K562 (cell line): ENCODE data around the gene MPV17L2. TPM values are rescaled to one million over a fixed set of nuclear protein-coding genes. Genes with fewer than 3 reads are reported as not detected.

Experiments used
- ARID2 ChIP-seq: fragments of 450-650 bp; IDR thresholded peaks from 2 replicates; pipeline ENCODE4 v1.6.1; 2017; ENCODE audit warnings: antibody characterized with exemption, mild to moderate bottlenecking
- BRD9 ChIP-seq: fragments of 450-650 bp; IDR thresholded peaks from 2 replicates; pipeline ENCODE4 v1.6.1; 2018; ENCODE audit warnings: low read depth; ENCODE audit not compliant: partially characterized antibody
- CBX3 ChIP-seq, 2 experiments: IDR thresholded peaks; 1 replicate in 1 of 2; 2 replicates in 1 of 2; pipeline ENCODE4 v1.6.1; 2012; ENCODE audit warnings: inconsistent platforms in 2 of 2, low read length in 2 of 2, borderline replicate concordance in 1 of 2, control low read depth in 1 of 2
- DMBX1 ChIP-seq: fragments of 250-450 bp; sonication (Bioruptor Pico); IDR thresholded peaks from 2 replicates; pipeline ENCODE4 v1.8.0; 2022; ENCODE audit warnings: inconsistent platforms, mild to moderate bottlenecking, moderate library complexity, borderline replicate concordance
- EHMT2 ChIP-seq: fragments of 450-650 bp; IDR thresholded peaks from 2 replicates; pipeline ENCODE4 v1.6.1; 2018; ENCODE audit warnings: antibody characterized with exemption
- IFI16 ChIP-seq: fragments of 250-450 bp; sonication (Bioruptor Pico); IDR thresholded peaks from 2 replicates; pipeline ENCODE4 v2.1.2; 2022; ENCODE audit warnings: mild to moderate bottlenecking, inconsistent platforms
- KHSRP ChIP-seq: fragments of 450-650 bp; IDR thresholded peaks from 2 replicates; pipeline ENCODE4 v1.6.1; 2017
- PML ChIP-seq: IDR thresholded peaks from 2 replicates; pipeline ENCODE4 v1.6.1; 2012; ENCODE audit warnings: low read length, inconsistent platforms
- SMARCA5 ChIP-seq: fragments of 450-650 bp; IDR thresholded peaks from 2 replicates; pipeline ENCODE4 v1.6.1; 2016
- SNIP1 ChIP-seq: fragments of 450-650 bp; IDR thresholded peaks from 2 replicates; pipeline ENCODE4 v1.7.1; 2017; ENCODE audit warnings: low read depth, mild to moderate bottlenecking
- TBP ChIP-seq: optimal IDR thresholded peaks from 2 replicates; pipeline ENCODE3; 2011; ENCODE audit warnings: low read depth, low read length, improper control_type of control experiment
- ZKSCAN3 ChIP-seq: fragments of 250-450 bp; sonication (Bioruptor Pico); IDR thresholded peaks from 2 replicates; pipeline ENCODE4 v1.4.0; 2020
- ZNF431 ChIP-seq: sonication (generic); formaldehyde crosslinking; IDR thresholded peaks from 2 replicates; pipeline ENCODE4 v1.8.0; 2022; ENCODE audit warnings: mild to moderate bottlenecking, missing genetic modification reagents
- polyA plus RNA-seq, 8 experiments: library from polyadenylated mRNA; depleted of rRNA in 4 of 8; stranded (reverse) in 5 of 8; unstranded in 3 of 8; fragments of >200 nt; fragmentation: Nextera tagmentation in 2 of 8; fragmentation: Illumina TruSeq in 1 of 8; extraction: Ambion mirVana in 2 of 8; extraction: Trizol in 1 of 8; gene quantifications; 2 replicates each; pipeline versions ENCODE4 v1.2.1 to v1.2.3, GENCODE V29; 2011 to 2014; ENCODE audit warnings: inconsistent platforms in 1 of 8, missing spikeins in 1 of 8
- total RNA-seq, 7 experiments: library from RNA; depleted of rRNA in 6 of 7; stranded (reverse); fragments of >200 nt in 6 of 7; fragmentation: Illumina TruSeq in 2 of 7; extraction: Trizol in 2 of 7; gene quantifications; 2 replicates each; pipeline versions ENCODE4 v1.2.1 to v1.2.3, GENCODE V29; 2011 to 2021; ENCODE audit warnings: low replicate concordance in 1 of 7
- TF ChIP-seq, protein P1 (sequence below): sonication (generic); formaldehyde crosslinking; IDR thresholded peaks from 2 replicates; pipeline ENCODE4 v1.8.0; 2022; ENCODE audit warnings: mild to moderate bottlenecking, missing genetic modification reagents
- TF ChIP-seq, protein P2 (sequence below): sonication (generic); formaldehyde crosslinking; IDR thresholded peaks from 2 replicates; pipeline ENCODE4 v1.8.0; 2022; ENCODE audit warnings: mild to moderate bottlenecking, missing genetic modification reagents, borderline replicate concordance
- TF ChIP-seq, protein P3 (sequence below): fragments of 250-450 bp; sonication (Bioruptor Pico); IDR thresholded peaks from 2 replicates; pipeline ENCODE4 v1.8.0; 2022; ENCODE audit warnings: moderate library complexity, mild to moderate bottlenecking, inconsistent platforms

The MPV17L2 gene
- total and polyA plus RNA-seq, 9 of the 15 experiments (the other 6 are each of a cell fraction or from before 2014, with no cell fraction given), result 10.6 to 60.2 (median 28.5) TPM

DNA sequence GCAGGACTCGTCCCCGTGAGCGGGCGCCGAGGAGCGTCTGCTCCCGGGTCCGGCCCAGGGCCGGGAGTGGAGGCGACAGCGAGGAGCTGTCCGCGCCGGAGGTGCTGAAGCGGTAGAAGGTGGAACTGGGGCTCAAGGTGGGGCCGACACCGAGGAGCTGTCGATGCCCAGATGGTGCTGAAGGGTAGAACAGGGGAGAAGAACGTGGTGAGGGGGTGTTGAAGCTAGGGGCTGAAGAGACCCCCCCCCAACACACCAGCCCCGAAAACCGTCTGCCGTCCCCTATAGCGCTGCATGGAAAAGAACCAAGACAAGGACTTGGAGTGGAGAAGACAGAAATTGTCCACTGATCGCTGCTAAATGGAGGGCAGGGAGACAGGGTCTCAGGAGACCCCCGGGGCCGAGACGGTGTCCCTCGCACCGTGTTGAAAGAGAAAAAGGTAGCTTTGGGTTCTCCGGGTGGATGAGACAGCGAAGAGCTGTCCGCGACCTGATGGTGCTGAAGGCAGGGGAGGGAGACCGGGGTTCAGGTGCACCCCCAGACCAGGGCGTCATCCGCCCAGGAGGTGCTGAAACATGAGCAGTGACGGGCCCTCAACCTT, 40.3 kb downstream of the MPV17L2 start (continued):
- TF ChIP-seq CBX3 (IDR thresholded peaks at IDR 0.05; ENCODE audit: borderline replicate concordance in 1 of 2, low read length in 2 of 2), result peak in 1 of 2 experiments; percentile 43; a peak in 1 of 3 replicates
- peak; percentile 100 for TF ChIP-seq EHMT2
- peak; percentile 66; the same call in 1 of the 2 replicates for TF ChIP-seq ZNF431 (CRISPR knock-in tag)
- TF ChIP-seq SNIP1, result no peak
- TF ChIP-seq ZKSCAN3 (CRISPR knock-in tag), result no peak
- no peak for TF ChIP-seq BRD9
- no peak for TF ChIP-seq KHSRP
- TF ChIP-seq, protein P1, sequence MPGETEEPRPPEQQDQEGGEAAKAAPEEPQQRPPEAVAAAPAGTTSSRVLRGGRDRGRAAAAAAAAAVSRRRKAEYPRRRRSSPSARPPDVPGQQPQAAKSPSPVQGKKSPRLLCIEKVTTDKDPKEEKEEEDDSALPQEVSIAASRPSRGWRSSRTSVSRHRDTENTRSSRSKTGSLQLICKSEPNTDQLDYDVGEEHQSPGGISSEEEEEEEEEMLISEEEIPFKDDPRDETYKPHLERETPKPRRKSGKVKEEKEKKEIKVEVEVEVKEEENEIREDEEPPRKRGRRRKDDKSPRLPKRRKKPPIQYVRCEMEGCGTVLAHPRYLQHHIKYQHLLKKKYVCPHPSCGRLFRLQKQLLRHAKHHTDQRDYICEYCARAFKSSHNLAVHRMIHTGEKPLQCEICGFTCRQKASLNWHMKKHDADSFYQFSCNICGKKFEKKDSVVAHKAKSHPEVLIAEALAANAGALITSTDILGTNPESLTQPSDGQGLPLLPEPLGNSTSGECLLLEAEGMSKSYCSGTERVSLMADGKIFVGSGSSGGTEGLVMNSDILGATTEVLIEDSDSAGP, result no peak
- TF ChIP-seq, protein P2, sequence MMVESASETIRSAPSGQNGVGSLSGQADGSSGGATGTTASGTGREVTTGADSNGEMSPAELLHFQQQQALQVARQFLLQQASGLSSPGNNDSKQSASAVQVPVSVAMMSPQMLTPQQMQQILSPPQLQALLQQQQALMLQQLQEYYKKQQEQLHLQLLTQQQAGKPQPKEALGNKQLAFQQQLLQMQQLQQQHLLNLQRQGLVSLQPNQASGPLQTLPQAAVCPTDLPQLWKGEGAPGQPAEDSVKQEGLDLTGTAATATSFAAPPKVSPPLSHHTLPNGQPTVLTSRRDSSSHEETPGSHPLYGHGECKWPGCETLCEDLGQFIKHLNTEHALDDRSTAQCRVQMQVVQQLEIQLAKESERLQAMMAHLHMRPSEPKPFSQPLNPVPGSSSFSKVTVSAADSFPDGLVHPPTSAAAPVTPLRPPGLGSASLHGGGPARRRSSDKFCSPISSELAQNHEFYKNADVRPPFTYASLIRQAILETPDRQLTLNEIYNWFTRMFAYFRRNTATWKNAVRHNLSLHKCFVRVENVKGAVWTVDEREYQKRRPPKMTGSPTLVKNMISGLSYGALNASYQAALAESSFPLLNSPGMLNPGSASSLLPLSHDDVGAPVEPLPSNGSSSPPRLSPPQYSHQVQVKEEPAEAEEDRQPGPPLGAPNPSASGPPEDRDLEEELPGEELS, result 0 out of 2 replicates have a peak, but pooled peaks have one; percentile 26
- TF ChIP-seq SMARCA5, result no peak
- TF ChIP-seq ARID2, result peak; percentile 17; the same call in 1 of the 2 replicates
- no peak for TF ChIP-seq IFI16 (CRISPR knock-in tag)
- TF ChIP-seq DMBX1 (CRISPR knock-in tag), result peak; percentile 84; the same call in 1 of the 2 replicates
- TF ChIP-seq, protein P3, sequence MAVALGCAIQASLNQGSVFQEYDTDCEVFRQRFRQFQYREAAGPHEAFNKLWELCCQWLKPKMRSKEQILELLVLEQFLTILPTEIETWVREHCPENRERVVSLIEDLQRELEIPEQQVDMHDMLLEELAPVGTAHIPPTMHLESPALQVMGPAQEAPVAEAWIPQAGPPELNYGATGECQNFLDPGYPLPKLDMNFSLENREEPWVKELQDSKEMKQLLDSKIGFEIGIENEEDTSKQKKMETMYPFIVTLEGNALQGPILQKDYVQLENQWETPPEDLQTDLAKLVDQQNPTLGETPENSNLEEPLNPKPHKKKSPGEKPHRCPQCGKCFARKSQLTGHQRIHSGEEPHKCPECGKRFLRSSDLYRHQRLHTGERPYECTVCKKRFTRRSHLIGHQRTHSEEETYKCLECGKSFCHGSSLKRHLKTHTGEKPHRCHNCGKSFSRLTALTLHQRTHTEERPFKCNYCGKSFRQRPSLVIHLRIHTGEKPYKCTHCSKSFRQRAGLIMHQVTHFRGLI (CRISPR knock-in tag), result no peak
- no peak for TF ChIP-seq TBP
- no peak for TF ChIP-seq PML
